Measurements from ENCODE around the gene KRT83.

KRT83 gene

GRCh38 chr12:52294803-52295202 is 26.4 kb downstream of the KRT83 start:
- Histone ChIP-seq H3K4me1 (ENCODE audit: control insufficient read depth, insufficient read depth, low read length) (no peaks in the 10 kb centered on the region), H3K27ac (ENCODE audit: extremely low read depth, low read depth, low read length) (no peak overlapping the region), H3K9me3 (ENCODE audit: control insufficient read depth, insufficient read depth, low read depth, low read length) (no peaks in the 10 kb centered on the region), H3K36me3 (ENCODE audit: control insufficient read depth in 2 of 2, insufficient read depth in 1 of 2, low read length in 2 of 2) (no peaks in the 10 kb centered on the region), H3K4me3 (ENCODE audit: low read depth, low read length) (no peak overlapping the region)
- ChIA-PET POLR2A (no interaction called here), CTCF (interaction anchor here (0.8 to 2.7 kb wide), 11 partner anchors 8 to 123 kb away, joined by 3 to 19 read pairs (median 5); no protein-coding TSS in a partner anchor)
- no peak for TF ChIP-seq ZNF157 (tag by site-specific recombination; IDR thresholded peaks at IDR 0.05)
- TF ChIP-seq PRDM2 (tag by site-specific recombination; IDR thresholded peaks at IDR 0.05; ENCODE audit: borderline replicate concordance), result no peak
- TF ChIP-seq ZSCAN18 (tag by site-specific recombination; IDR thresholded peaks at IDR 0.05), result no peak

DNA sequence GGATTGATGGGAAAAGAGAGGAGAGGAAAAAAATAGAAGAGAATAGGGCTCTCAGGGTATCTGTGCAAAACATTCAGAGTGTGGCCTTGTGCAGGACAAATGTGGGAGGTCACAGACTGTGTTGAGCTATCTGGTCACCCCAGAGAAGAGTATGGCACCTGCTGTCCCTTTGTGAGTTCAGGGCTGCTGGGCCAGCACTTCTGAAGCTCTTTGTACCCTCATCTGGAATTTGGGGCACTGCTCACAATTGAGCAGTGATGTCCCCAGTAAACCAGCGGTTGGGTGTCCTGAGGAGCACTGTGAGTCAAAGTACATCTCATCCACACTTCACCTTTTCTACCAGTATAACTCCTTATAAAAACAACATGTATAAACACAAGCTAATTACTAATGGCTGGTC is 27.3 kb downstream of the KRT83 start:
- Histone ChIP-seq H3K9me3 (ENCODE audit: control insufficient read depth, insufficient read depth, low read depth, low read length) (no peaks in the 10 kb centered on the region), H3K4me1 (ENCODE audit: control insufficient read depth, insufficient read depth, low read length) (no peaks in the 10 kb centered on the region), H3K27ac (ENCODE audit: extremely low read depth, low read depth, low read length) (no peak overlapping the region), H3K36me3 (ENCODE audit: control insufficient read depth in 2 of 2, insufficient read depth in 1 of 2, low read length in 2 of 2) (no peaks in the 10 kb centered on the region), H3K4me3 (ENCODE audit: low read depth, low read length) (no peak overlapping the region)
- ChIA-PET CTCF (interaction anchor here (0.7 to 2.7 kb wide), 9 partner anchors 11 to 122 kb away, joined by 3 to 19 read pairs (median 6); no protein-coding TSS in a partner anchor), POLR2A (interaction anchor here (0.6 to 0.7 kb wide), 2 partner anchors 20 to 368 kb away, joined by 6 to 8 read pairs; no protein-coding TSS in a partner anchor)
- TF ChIP-seq ZNF416 (tag by site-specific recombination; IDR thresholded peaks at IDR 0.05) (no peak), FEZF1 (tag by site-specific recombination; IDR thresholded peaks at IDR 0.05) (no peak), ZNF121 (tag by site-specific recombination; IDR thresholded peaks at IDR 0.05) (no peak), ZSCAN18 (tag by site-specific recombination; IDR thresholded peaks at IDR 0.05) (no peak), ZNF175 (tag by site-specific recombination; IDR thresholded peaks at IDR 0.05) (no peak), ZNF426 (tag by site-specific recombination; IDR thresholded peaks at IDR 0.05) (no peak), ZNF280C (tag by site-specific recombination; IDR thresholded peaks at IDR 0.05) (no peak), ZNF274 (IDR thresholded peaks at IDR 0.05; ENCODE audit: low read length) (no peak), ZNF274 (tag by site-specific recombination; IDR thresholded peaks at IDR 0.05; ENCODE audit: borderline replicate concordance) (no peak), ZBTB20 (tag by site-specific recombination; IDR thresholded peaks at IDR 0.05) (no peak), ZNF660 (tag by site-specific recombination; IDR thresholded peaks at IDR 0.05) (no peak), ZNF670 (tag by site-specific recombination; IDR thresholded peaks at IDR 0.05; ENCODE audit: low read depth) (no peak), ZNF596 (tag by site-specific recombination; IDR thresholded peaks at IDR 0.05) (no peak), ZNF580 (tag by site-specific recombination; IDR thresholded peaks at IDR 0.05) (no peak), ZSCAN30 (tag by site-specific recombination; IDR thresholded peaks at IDR 0.05) (no peak), ZNF23 (tag by site-specific recombination; IDR thresholded peaks at IDR 0.05; ENCODE audit: borderline replicate concordance) (no peak)
- TF ChIP-seq, protein P1, sequence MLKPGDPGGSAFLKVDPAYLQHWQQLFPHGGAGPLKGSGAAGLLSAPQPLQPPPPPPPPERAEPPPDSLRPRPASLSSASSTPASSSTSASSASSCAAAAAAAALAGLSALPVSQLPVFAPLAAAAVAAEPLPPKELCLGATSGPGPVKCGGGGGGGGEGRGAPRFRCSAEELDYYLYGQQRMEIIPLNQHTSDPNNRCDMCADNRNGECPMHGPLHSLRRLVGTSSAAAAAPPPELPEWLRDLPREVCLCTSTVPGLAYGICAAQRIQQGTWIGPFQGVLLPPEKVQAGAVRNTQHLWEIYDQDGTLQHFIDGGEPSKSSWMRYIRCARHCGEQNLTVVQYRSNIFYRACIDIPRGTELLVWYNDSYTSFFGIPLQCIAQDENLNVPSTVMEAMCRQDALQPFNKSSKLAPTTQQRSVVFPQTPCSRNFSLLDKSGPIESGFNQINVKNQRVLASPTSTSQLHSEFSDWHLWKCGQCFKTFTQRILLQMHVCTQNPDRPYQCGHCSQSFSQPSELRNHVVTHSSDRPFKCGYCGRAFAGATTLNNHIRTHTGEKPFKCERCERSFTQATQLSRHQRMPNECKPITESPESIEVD (tag by site-specific recombination; IDR thresholded peaks at IDR 0.05), result no peak
- TF ChIP-seq, protein P2, sequence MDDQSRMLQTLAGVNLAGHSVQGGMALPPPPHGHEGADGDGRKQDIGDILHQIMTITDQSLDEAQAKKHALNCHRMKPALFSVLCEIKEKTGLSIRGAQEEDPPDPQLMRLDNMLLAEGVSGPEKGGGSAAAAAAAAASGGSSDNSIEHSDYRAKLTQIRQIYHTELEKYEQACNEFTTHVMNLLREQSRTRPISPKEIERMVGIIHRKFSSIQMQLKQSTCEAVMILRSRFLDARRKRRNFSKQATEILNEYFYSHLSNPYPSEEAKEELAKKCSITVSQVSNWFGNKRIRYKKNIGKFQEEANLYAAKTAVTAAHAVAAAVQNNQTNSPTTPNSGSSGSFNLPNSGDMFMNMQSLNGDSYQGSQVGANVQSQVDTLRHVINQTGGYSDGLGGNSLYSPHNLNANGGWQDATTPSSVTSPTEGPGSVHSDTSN (CRISPR knock-in tag; IDR thresholded peaks at IDR 0.05), result no peak

Data from HEK293 (cell line).